ENCODE data around the gene MICAL1. TPM values are rescaled to one million over a fixed set of nuclear protein-coding genes. Genes with fewer than 3 reads are reported as not detected.

Gene MICAL1, protein sequence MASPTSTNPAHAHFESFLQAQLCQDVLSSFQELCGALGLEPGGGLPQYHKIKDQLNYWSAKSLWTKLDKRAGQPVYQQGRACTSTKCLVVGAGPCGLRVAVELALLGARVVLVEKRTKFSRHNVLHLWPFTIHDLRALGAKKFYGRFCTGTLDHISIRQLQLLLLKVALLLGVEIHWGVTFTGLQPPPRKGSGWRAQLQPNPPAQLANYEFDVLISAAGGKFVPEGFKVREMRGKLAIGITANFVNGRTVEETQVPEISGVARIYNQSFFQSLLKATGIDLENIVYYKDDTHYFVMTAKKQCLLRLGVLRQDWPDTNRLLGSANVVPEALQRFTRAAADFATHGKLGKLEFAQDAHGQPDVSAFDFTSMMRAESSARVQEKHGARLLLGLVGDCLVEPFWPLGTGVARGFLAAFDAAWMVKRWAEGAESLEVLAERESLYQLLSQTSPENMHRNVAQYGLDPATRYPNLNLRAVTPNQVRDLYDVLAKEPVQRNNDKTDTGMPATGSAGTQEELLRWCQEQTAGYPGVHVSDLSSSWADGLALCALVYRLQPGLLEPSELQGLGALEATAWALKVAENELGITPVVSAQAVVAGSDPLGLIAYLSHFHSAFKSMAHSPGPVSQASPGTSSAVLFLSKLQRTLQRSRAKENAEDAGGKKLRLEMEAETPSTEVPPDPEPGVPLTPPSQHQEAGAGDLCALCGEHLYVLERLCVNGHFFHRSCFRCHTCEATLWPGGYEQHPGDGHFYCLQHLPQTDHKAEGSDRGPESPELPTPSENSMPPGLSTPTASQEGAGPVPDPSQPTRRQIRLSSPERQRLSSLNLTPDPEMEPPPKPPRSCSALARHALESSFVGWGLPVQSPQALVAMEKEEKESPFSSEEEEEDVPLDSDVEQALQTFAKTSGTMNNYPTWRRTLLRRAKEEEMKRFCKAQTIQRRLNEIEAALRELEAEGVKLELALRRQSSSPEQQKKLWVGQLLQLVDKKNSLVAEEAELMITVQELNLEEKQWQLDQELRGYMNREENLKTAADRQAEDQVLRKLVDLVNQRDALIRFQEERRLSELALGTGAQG
- 13.5 and 23.9 TPM in 2 replicates for total RNA-seq (2014; rRNA removed; shearing (Covaris generic); ENCODE audit: low replicate concordance)

DNA sequence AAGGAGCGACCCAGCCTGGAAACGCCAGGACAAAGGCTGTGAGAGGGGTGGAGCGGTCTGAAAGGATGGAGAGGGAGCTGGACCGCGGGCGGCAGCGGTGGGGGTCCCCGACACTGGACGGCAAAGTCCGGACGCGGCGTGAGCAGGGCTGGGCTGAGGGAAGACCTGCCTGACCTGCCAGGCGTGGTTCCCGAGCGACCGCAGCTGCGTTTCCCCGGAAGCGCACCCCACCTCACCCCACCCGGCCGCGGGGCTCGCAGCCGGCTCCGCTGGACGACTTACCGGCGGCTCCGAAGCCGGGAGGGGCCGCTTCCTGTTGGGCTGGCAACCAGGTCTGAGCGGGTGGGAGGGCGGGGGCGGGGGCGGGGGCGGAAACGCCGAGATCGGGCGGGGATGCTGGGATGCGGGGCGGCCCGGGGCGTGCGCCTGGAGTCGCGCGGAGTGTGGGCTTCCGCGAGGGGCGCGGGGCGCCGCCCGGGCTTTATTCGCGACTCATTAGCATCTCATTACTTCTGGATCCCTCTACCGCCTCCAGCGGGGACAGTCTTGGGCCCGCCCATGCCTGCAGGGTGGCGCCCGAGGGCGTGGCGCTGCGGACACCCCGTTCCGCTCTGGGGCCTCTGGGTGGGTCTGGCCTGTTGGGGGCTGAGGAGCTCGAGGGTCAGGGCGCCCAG lies at the start of gene MICAL1:
Gene MICAL1 (minus strand): TSS at position 336 of the 674 bp plus-strand sequence. CDS start 1,576 bp downstream, outside the sequence.
- DNase-seq (ENCODE audit: low read depth) = peak; percentile 57
- in situ Hi-C loops (cut with HindIII; ENCODE audit: low pct_unique_long_range_greater_than_20kb, low sequenced_read_pairs) = no loop called here

DNA sequence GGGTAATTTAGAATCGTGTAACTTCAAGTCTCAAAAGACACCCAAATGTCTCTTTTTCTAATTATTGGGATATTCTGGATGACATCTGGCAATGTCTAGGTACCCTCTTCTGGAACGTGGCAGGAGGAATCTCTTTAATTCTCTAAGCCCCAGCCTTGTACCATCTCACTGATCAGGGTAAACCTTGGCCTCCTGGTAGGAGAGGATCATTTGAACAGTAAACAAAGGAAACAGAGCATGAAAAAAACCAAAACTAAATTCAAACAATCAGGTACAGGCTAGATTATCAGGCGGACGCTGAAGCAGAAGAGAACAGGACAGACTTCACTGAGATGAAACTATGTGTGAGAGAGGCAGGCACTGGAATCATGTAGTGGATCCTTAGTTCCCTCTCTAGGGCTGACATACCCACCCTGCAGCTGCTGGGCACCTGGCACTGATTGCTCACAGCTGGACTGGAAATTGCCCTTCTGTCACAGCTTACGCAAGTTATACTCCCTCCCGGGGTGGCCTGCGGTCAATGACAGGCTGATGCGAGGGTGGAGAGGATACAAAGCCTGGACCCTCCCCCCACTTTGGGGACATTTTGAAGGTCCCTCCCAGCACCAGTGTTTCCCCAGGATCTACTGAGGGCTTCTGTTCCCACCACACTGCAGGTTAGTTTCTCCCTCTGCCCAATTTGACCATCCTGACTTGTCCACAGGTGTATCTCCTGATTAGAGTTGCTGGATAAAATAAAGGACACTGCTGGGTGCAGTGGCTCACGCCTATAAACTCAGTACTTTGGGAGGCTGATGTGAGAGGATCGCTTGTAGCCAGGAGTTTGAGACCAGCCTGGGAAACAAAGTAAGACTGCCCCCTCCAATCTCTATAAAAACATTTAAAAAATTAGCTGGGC lies 48.0 kb upstream of the MICAL1 start:
- in situ Hi-C loops (cut with HindIII; ENCODE audit: low pct_unique_long_range_greater_than_20kb, low sequenced_read_pairs) = no loop called here
- no peak for DNase-seq (ENCODE audit: low read depth)

DNA sequence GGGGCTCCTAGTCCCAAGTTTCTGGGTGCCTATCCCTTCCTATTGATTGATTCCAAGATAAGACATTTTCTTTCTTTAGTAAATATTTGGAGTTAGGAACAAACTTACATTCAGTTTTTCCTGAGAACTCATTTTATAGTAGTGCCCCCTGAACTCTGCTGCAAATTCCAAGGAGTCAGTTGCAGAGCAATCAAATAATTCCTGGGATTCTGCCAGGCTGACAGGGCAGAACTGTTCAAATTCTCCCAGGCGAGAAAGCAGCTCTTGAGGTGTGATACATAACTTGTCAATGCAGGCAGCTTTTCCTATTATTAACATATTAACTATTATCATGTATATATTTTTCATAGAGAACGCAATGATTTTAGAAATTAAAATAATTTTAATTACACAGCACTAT lies 43.4 kb upstream of the MICAL1 start:
- in situ Hi-C loops (cut with HindIII; ENCODE audit: low pct_unique_long_range_greater_than_20kb, low sequenced_read_pairs) = no loop called here
- DNase-seq (ENCODE audit: low read depth) = no peak

DNA sequence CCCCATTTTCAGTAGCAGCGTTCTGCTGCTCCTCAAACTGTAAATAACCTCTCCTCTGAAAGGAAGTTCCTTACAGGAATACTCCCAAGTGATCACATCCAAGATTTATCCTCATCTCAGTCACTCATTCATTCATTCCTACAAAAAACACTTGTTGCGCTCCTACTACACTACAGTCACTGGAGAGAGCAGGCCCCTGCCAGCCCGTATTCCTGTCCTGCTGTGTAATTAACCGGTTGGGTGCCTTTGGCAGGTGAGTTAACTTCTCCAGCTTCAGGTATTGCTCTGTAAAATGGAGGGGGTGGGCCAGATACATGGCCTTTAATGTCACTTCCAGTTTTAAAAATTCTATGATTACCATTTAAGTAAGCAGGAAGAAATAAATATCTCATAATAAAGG lies 42.5 kb upstream of the MICAL1 start:
- in situ Hi-C loops (cut with HindIII; ENCODE audit: low pct_unique_long_range_greater_than_20kb, low sequenced_read_pairs) = no loop called here
- DNase-seq (ENCODE audit: low read depth) = no peak

DNA sequence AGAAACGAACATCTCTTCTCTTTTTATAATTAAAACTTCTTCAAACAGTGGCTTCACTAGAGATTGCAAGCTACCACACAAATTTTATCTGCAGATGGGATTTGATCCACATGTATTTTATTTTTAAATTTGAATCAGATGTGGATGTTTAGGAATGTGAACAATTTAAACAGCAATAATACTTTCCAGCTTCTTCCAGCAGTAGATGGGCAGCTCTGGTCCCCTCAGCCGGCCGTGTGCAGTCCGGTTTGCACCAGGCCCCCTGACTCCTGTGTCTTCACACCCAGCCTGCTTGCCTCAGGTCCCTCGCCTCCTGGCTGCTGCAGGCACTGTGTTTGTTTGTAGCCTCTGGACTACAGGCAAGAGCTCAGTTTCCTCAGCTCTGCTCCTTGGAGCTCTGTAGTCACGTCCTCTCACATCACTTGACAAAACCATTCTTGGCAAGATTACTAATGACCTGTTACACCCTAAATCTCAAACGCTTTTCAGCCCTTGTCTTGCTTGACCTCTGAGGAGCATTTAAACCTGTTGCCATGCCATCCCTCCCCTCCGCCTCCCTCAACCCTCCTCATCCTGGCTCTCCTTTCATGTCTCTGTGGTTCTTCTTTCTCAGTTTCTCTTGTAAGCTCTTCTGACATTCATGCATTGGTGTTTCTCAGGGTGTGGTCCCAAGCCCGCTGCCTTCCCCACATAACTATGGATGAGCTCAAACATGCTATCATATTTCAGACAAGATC lies 40.6 kb upstream of the MICAL1 start:
- in situ Hi-C loops (cut with HindIII; ENCODE audit: low pct_unique_long_range_greater_than_20kb, low sequenced_read_pairs) = no loop called here

DNA sequence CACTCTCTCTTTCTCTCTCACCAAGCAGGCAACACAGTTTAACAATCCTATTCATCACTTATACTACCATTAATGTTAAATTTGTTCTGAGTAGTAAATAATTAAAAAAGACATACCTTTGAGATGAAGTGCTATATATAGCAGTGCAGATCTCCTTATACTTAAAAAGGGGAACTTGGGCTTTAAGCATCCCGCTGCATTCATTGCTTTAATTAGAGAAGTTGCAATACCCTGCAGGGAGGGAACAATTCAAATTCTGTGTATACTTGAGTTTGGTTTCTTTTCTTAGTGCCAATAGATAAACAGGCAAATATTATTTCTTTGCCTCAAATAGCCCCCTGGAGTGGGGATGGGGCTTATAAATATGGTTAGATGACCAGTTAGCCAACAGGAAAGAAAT lies 38.3 kb upstream of the MICAL1 start:
- no peak for DNase-seq (ENCODE audit: low read depth)
- in situ Hi-C loops (cut with HindIII; ENCODE audit: low pct_unique_long_range_greater_than_20kb, low sequenced_read_pairs) = no loop called here

More for the DNA sequence above, 40.6 kb upstream of the MICAL1 start:
- DNase-seq (ENCODE audit: low read depth) = no peak

DNA sequence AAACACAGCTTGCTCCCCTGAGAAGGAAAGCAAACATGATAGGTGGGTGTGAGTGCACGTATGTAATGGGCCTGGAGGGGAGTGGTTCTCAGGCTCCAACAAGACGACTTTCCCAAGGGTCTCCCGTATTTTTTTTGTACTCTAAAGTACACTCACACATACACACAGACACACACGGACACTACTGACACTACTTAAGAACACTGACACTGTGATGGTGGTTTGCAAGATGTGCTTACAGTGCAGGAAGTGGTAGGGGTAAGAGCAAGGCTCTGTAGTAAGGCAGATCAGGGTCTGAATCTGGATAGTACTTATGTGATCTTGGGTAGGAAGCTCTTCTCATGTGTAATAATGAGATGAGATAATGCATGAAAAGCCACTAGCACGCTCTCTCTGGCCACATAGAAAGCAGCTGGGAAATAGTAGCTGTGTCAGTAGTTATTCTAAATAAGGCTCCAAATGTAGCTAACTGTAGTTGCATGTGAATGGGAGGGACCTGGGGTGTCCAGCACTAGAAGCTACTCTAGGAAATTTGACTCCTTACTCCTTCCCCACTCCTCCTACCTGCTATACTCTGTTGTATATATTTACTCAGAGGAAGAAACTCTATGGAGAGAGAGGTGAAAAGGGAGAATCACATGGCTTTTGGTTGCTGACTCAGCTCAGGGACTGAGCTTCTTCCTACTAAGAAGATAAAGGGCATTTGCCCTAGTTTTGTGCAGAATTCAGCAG lies 35.8 kb upstream of the MICAL1 start:
- in situ Hi-C loops (cut with HindIII; ENCODE audit: low pct_unique_long_range_greater_than_20kb, low sequenced_read_pairs) = no loop called here
- peak; percentile 52 for DNase-seq (ENCODE audit: low read depth)

DNA sequence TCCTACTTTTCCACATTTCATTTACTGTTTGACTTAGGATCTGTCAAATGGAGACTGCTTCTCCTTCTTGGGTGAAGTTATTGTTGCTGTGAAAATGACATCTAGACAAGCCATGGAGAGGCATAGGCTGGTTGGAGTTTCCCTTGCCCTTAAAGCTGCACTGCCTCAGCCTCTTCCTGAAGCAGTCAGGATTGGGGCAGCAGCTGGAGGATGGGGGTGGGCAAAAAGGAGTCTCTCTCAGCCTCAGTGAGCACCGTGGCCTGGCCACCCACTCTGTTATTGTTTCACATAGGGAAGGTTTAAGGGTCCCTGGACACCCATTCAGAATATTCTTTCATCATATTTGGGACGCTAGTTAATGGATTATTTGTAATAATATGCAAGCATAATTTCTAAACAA lies 35.1 kb upstream of the MICAL1 start:
- no peak for DNase-seq (ENCODE audit: low read depth)

DNA sequence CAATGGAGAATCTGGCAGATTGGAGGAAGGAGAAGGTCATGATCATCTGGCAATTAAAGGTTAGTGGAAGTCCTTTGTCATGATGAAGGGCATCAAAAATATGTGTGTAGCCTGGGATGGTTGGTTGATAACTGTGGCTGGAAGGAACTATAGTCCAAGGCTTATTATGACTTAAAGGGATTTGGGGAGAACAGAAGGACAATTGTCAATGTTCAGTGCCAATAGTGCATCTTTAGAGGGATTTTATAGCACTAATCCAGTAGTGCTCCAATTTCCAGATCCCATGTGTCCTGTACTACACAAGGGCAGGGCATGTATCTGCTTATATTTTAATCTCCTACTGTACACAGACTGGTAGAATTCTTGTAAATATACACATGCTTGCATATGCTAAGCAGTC lies 32.4 kb upstream of the MICAL1 start:
- DNase-seq (ENCODE audit: low read depth) = no peak
- in situ Hi-C loops (cut with HindIII; ENCODE audit: low pct_unique_long_range_greater_than_20kb, low sequenced_read_pairs) = no loop called here

More for the DNA sequence above, 35.1 kb upstream of the MICAL1 start:
- in situ Hi-C loops (cut with HindIII; ENCODE audit: low pct_unique_long_range_greater_than_20kb, low sequenced_read_pairs) = no loop called here

DNA sequence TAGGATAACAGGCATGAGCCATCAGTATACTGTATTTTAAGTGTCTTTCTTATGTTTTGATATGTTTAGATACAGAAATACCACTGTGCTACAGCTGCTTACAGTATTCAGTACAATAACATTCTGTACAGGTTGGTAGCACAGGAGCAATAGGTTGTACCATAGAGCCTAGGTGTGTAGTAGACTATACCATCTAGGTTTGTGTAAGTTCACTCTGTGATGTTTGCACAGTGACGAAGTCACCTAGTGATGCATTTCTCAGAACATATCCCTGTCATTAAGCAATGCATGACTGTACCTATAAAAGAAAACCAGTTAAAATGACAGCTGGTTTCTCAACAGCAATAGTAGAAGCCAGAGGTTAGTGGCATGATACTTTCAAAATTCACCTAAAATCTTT lies 30.5 kb upstream of the MICAL1 start:
- DNase-seq (ENCODE audit: low read depth) = no peak

DNA sequence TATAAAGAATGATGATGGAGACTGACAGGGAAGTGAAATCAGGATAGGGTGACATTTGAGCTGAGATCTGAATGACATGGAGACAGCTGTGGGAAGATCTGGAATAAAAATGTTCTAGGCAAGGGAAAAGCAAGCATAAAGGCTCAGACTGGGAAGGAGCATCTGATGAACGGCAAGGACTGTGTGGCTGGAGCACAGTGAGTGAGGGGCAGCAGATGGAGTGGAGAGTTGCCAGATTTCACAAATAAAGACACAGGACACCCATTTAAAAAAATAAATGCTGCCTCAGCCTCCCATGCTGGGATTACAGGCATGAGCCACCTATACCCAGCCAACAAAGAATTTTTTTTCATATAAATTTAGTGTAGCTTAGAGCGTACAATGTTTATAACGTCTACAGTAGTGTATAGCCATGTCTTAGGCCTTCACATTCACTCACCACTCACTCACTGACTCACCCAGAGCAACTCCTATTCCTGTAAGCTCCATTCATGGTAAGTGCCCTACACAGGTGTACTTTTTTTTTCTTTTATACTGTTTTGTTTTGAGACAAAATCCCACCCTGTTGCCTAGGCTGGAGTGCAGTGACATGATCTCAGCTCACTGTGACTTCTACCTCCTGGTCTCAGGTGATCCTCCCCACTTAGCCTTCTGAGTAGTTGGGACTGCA lies 29.8 kb upstream of the MICAL1 start:
- in situ Hi-C loops (cut with HindIII; ENCODE audit: low pct_unique_long_range_greater_than_20kb, low sequenced_read_pairs) = no loop called here
- no peak for DNase-seq (ENCODE audit: low read depth)

More for the DNA sequence above, 30.5 kb upstream of the MICAL1 start:
- in situ Hi-C loops (cut with HindIII; ENCODE audit: low pct_unique_long_range_greater_than_20kb, low sequenced_read_pairs) = no loop called here

DNA sequence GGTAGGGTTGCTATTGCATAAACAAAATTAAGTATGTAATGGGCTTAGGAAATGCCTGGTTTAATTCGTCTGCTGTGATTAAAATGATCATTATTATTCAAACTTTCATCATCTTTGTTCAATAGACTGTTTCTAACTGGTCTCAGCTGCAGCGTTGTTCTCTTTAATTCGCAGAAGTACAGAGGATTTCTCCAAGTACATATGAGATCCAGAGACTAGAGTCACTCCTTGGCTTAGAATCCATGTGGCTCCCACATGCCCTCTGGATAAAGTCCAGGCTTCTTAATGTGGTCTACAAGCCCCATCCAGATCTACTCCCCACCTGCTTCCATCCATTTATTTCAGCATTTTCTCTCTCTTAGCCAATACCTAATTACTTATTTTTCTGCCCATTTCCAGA lies 28.6 kb upstream of the MICAL1 start:
- DNase-seq (ENCODE audit: low read depth) = no peak
- in situ Hi-C loops (cut with HindIII; ENCODE audit: low pct_unique_long_range_greater_than_20kb, low sequenced_read_pairs) = no loop called here

DNA sequence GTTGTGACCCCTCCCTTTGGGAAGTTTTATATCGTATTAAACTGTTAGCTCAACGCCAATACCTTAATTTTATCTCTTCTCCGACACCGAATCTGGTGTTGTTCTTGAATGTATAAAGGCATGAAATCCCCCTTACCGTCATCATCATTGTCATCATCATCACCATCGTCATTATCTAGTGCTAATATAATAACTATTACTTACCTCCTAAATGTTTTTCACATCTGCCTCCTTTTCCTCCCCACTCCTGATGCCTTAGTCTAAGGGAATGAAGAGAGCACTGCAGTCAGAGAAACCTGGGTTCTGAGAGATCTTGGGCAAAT lies 28.1 kb upstream of the MICAL1 start:
- in situ Hi-C loops (cut with HindIII; ENCODE audit: low pct_unique_long_range_greater_than_20kb, low sequenced_read_pairs) = no loop called here
- DNase-seq (ENCODE audit: low read depth) = peak; percentile 34

DNA sequence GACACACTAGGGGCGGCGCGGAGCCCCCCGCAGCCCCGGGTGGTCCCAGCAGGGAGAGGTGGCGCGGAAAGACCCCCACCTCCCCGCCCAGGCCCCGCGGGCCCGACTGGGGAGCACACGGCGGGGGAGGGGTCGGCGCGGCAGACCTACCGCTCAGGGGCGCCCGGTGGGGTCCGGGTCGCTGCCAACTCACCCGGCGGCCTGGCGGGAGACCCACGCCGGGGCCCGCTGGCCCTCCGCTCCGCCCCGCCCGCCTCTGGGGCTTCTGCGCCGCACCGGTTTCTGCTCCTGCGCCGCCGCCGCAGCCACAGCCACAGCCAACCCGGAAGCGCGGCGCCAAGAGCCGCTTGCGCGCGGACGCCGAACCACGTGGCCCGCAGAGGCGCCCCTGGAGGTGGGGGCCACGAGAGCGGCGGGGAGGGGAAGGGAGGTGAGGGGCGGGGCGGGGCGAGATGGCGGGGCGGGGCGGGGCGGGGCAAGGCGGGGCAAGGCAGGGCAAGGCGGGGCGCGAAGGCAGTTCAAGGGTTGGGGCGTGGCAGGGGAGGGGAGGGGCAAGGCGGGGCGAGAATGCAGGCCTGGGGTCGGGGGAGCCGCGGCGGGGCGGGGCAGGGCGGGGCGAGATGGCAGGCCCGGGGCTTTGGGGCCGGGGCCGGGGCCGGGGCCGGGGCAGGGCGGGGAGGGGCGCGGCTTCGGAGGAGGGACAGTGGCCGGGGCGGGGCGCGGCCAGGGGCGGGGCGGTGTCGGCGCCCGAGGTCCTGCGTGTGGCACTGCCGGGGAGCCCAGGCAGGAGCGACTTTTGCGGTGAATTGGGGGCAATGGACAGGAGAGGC lies 27.5 kb upstream of the MICAL1 start, which contains the start of gene ZBTB24:
Gene ZBTB24 (minus strand): TSS at position 315 of the 830 bp plus-strand sequence. CDS start 1,193 bp downstream, outside the sequence.
- DNase-seq (ENCODE audit: low read depth) = peak; percentile 77

DNA sequence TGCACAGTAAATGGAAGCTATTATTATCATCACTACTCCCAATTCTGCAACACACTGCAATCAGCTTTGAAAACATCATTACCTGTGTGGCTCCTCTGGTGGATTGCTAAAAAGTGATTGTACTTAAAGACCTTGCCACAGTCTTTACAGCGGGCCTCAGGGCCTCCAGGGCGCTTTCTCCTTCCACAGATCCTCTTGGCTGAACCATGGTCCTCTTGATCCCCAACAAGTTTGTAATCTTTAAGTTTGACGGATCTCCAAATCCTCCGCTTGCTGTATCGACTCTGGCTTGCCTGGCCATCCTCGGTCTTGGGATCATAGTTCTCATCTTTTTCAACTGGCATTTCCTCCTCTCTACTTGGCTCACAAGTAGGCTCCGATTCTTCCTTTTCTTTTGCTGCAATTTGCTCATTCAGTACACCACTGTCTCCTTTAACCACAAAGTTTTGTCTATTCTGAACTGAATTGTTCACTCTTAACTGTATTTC lies 25.5 kb upstream of the MICAL1 start:
- in situ Hi-C loops (cut with HindIII; ENCODE audit: low pct_unique_long_range_greater_than_20kb, low sequenced_read_pairs) = no loop called here
- no peak for DNase-seq (ENCODE audit: low read depth)

More for the DNA sequence above, 27.5 kb upstream of the MICAL1 start, which contains the start of gene ZBTB24:
- in situ Hi-C loops (cut with HindIII; ENCODE audit: low pct_unique_long_range_greater_than_20kb, low sequenced_read_pairs) = no loop called here
